B cell (primary cell): ENCODE data around the gene PEPD. TPM values are rescaled to one million over a fixed set of nuclear protein-coding genes. Genes with fewer than 3 reads are reported as not detected.

Source experiments
- ATAC-seq: fragments of 200-7000 bp; cut with Tn5 transposase; one replicate; pipeline ENCODE4 v1.10.0; 2021; ENCODE audit warnings: low read depth, mild to moderate bottlenecking, moderate number of reproducible peaks, moderate library complexity
- CTCF ChIA-PET: fragments of 350-600 bp; sonication (Branson Sonifier 250); formaldehyde crosslinking; loops from one replicate; lab custom pipeline; 2021; ENCODE audit warnings: antibody characterized with exemption, inconsistent platforms; lab: Charles Lee
- POLR2A ChIA-PET: fragments of 350-600 bp; sonication (Branson Sonifier 250); formaldehyde crosslinking; loops from one replicate; lab custom pipeline; 2021; ENCODE audit warnings: antibody characterized with exemption; lab: Charles Lee
- DNase-seq: peaks from one replicate; pipeline ENCODE4 v3.0.0; 2013
- H2AFZ ChIP-seq: 2 replicates; pipeline ENCODE4 v1.6.1; 2012; ENCODE audit warnings: mild to moderate bottlenecking, low read depth, low read length; ENCODE audit not compliant: insufficient read depth, poor library complexity, severe bottlenecking
- H3K27ac ChIP-seq, 2 donors: 1 replicate in 1 of 2; 2 replicates in 1 of 2; pipeline ENCODE4 v1.5.1; 2012 to 2013; ENCODE audit warnings: low read length in 2 of 2, mild to moderate bottlenecking in 2 of 2, moderate library complexity in 1 of 2
- H3K27me3 ChIP-seq, 4 experiments: fragments of 200-600 bp in 1 of 4; sonication (generic) in 1 of 4; replicated peaks in 1 of 4; 1 replicate in 2 of 4; 2 replicates in 2 of 4; pipeline versions ENCODE4 v1.6.1 to v1.7.0; 2013 to 2016; ENCODE audit warnings: low read length in 3 of 4, mild to moderate bottlenecking in 2 of 4, mixed read lengths in 1 of 4, moderate library complexity in 1 of 4; ENCODE audit not compliant: insufficient read depth in 4 of 4, control insufficient read depth in 3 of 4; ENCODE audit errors: control extremely low read depth in 1 of 4
- H3K36me3 ChIP-seq, 2 experiments: replicated peaks in 1 of 2; 1 replicate in 1 of 2; 2 replicates in 1 of 2; pipeline versions ENCODE4 v1.6.1 to v1.7.1; 2013; ENCODE audit warnings: low read length in 1 of 2; ENCODE audit not compliant: insufficient read depth in 2 of 2, control insufficient read depth in 1 of 2; ENCODE audit errors: control extremely low read depth in 1 of 2, extremely low read depth in 1 of 2
- H3K4me1 ChIP-seq, 2 donors: fragments of 200-600 bp in 1 of 2; sonication (generic) in 1 of 2; 1 replicate in 1 of 2; 2 replicates in 1 of 2; pipeline versions ENCODE4 v1.5.1 to v1.6.1; 2013 to 2017; ENCODE audit warnings: low read length in 2 of 2; ENCODE audit not compliant: control insufficient read depth in 2 of 2, insufficient read depth in 2 of 2
- H3K4me2 ChIP-seq: replicated peaks from 2 replicates; pipeline ENCODE3; 2012; ENCODE audit warnings: mild to moderate bottlenecking, low read depth, low read length; ENCODE audit not compliant: poor library complexity, severe bottlenecking
- H3K4me3 ChIP-seq, 5 experiments: fragments of 200-600 bp in 1 of 5; sonication (generic) in 1 of 5; 1 replicate in 3 of 5; 2 replicates in 2 of 5; pipeline versions ENCODE4 v1.5.1 to v1.7.0; 2011 to 2016; ENCODE audit warnings: low read length in 4 of 5, mild to moderate bottlenecking in 4 of 5, low read depth in 2 of 5, control low read depth in 1 of 5, moderate library complexity in 1 of 5; ENCODE audit not compliant: insufficient read depth in 1 of 5; ENCODE audit errors: control extremely low read depth in 1 of 5, extremely low read depth in 1 of 5
- H3K79me2 ChIP-seq: fragments of 200-600 bp; sonication (generic); one replicate; pipeline ENCODE4 v1.6.0; 2016; ENCODE audit warnings: low read length; ENCODE audit not compliant: control insufficient read depth, insufficient read depth
- H3K9ac ChIP-seq: fragments of 200-600 bp; sonication (generic); 2 replicates; pipeline ENCODE4 v1.6.1; 2017; ENCODE audit warnings: mild to moderate bottlenecking, low read length, moderate library complexity
- H3K9me3 ChIP-seq, 3 donors: one replicate each; pipeline versions ENCODE4 v1.6.1 to v1.7.1; 2013; ENCODE audit warnings: low read length in 2 of 3; ENCODE audit not compliant: control insufficient read depth in 2 of 3, insufficient read depth in 1 of 3; ENCODE audit errors: control extremely low read depth in 1 of 3
- H4K20me1 ChIP-seq: 2 replicates; pipeline ENCODE4 v1.6.0; 2012; ENCODE audit warnings: mild to moderate bottlenecking, low read length; ENCODE audit not compliant: insufficient read depth, control insufficient read depth, poor library complexity, severe bottlenecking
- H3K27ac Mint-ChIP-seq: one replicate; pipeline ENCODE4 v1.8.0; 2021; ENCODE audit warnings: mixed read lengths
- H3K27me3 Mint-ChIP-seq: one replicate; pipeline ENCODE4 v1.8.0; 2021; ENCODE audit warnings: mixed read lengths
- H3K4me1 Mint-ChIP-seq: one replicate; pipeline ENCODE4 v1.8.0; 2021; ENCODE audit warnings: mixed read lengths
- H3K4me3 Mint-ChIP-seq: one replicate; pipeline ENCODE4 v1.8.0; 2021; ENCODE audit warnings: mixed read lengths
- H3K9me3 Mint-ChIP-seq: one replicate; pipeline ENCODE4 v1.8.0; 2022; ENCODE audit warnings: mixed read lengths; ENCODE audit not compliant: insufficient read depth
- EZH2 ChIP-seq: IDR thresholded peaks from 2 replicates; pipeline ENCODE4 v1.6.1; 2012; ENCODE audit warnings: borderline replicate concordance, low read depth, mild to moderate bottlenecking, moderate library complexity, low read length; ENCODE audit not compliant: insufficient read depth, poor library complexity, severe bottlenecking
- WGBS: methylation state at CpG from one replicate; pipeline ENCODE4 v1.1.5; 2013; ENCODE audit warnings: missing lambda C conversion rate; ENCODE audit not compliant: insufficient coverage; 5-methylcytosine and 5-hydroxymethylcytosine counted together
- intact Hi-C: fragments of 100-400 bp; cut with micrococcal nuclease; formaldehyde crosslinking; loops from one replicate; pipeline ENCODE4 v1.10.0; 2022
- polyA plus RNA-seq: library from polyadenylated mRNA; depleted of rRNA; stranded (reverse); fragments of >200 nt; gene quantifications from 2 replicates; pipeline ENCODE4 v1.2.3, GENCODE V29; 2012
- total RNA-seq, 2 donors: library from RNA; stranded (reverse); fragments of 120-200 nt in 1 of 2; gene quantifications; 1 replicate in 1 of 2; 2 replicates in 1 of 2; pipeline versions ENCODE4 v1.2.3 to v1.2.4, GENCODE V29; 2013 to 2022
- TF ChIP-seq, protein P1 (sequence below): fragments of 200-600 bp; IDR thresholded peaks from one replicate; pipeline ENCODE4 v1.8.0; 2022; ENCODE audit warnings: antibody characterized with exemption, mild to moderate bottlenecking

PEPD gene
- total and polyA plus RNA-seq, 2 donors (not counting 1 experiment from before 2014, with no cell fraction given) = 36.4 to 42.7 TPM

DNA sequence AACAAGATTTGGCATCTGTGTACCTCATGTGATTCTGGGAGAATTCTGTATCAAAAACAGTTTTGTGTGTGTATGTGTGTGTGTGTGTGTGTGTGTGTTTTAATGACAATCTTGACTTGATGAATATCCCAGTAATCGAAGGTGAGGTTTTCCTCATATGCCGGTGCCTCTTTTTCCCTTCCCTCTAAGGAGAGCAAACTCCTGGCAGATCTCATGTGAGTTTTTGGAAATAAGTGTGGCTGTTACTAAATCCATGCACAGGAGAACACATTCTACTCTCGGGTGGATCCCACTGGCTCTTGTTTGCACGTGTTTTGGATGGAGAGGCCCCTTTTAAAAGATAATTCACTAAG is 177.0 kb downstream of the PEPD start:
- DNase-seq = no peak
- POLR2A ChIA-PET = no interaction called here
- peaks cover 58% of the 10 kb centered on the region for H3K27me3 Mint-ChIP-seq

GRCh38 chr19:33343859-33344572 is 177.6 kb downstream of the PEPD start:
- CTCF ChIA-PET = no interaction called here
- ATAC-seq = no peak

More for the DNA sequence above, 177.0 kb downstream of the PEPD start:
- H3K27me3 ChIP-seq = peaks cover 0 to 17% (median 11%) of the 10 kb centered on the region in 4 experiments
- no peak overlapping the region for H2AFZ ChIP-seq
- no peaks in the 10 kb centered on the region for H3K36me3 ChIP-seq
- no peak overlapping the region for H3K4me2 ChIP-seq
- CTCF ChIA-PET = no interaction called here
- no peaks in the 10 kb centered on the region for H3K9me3 ChIP-seq
- H3K27ac ChIP-seq = no peak overlapping the region
- 100% methylated on average over 1 of the region's 4 CpGs for WGBS
- H3K4me3 Mint-ChIP-seq = no peak overlapping the region
- intact Hi-C loops = no loop called here
- no peak overlapping the region for H3K27ac Mint-ChIP-seq
- no peak overlapping the region for H3K4me3 ChIP-seq
- no peaks in the 10 kb centered on the region for H4K20me1 ChIP-seq
- H3K79me2 ChIP-seq = no peaks in the 10 kb centered on the region
- H3K4me1 Mint-ChIP-seq = no peaks in the 10 kb centered on the region
- no peak for ATAC-seq
- TF ChIP-seq EZH2 = no peak
- TF ChIP-seq, protein P1, sequence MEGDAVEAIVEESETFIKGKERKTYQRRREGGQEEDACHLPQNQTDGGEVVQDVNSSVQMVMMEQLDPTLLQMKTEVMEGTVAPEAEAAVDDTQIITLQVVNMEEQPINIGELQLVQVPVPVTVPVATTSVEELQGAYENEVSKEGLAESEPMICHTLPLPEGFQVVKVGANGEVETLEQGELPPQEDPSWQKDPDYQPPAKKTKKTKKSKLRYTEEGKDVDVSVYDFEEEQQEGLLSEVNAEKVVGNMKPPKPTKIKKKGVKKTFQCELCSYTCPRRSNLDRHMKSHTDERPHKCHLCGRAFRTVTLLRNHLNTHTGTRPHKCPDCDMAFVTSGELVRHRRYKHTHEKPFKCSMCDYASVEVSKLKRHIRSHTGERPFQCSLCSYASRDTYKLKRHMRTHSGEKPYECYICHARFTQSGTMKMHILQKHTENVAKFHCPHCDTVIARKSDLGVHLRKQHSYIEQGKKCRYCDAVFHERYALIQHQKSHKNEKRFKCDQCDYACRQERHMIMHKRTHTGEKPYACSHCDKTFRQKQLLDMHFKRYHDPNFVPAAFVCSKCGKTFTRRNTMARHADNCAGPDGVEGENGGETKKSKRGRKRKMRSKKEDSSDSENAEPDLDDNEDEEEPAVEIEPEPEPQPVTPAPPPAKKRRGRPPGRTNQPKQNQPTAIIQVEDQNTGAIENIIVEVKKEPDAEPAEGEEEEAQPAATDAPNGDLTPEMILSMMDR = no peak
- no peaks in the 10 kb centered on the region for H3K4me1 ChIP-seq
- no peak overlapping the region for H3K9ac ChIP-seq
- no peaks in the 10 kb centered on the region for H3K9me3 Mint-ChIP-seq

More at GRCh38 chr19:33343859-33344572, 177.6 kb downstream of the PEPD start:
- H3K27me3 ChIP-seq = peaks cover 0 to 17% (median 11%) of the 10 kb centered on the region in 4 experiments
- no peak for DNase-seq
- H3K27me3 Mint-ChIP-seq = peaks cover 63% of the 10 kb centered on the region
- H4K20me1 ChIP-seq = no peaks in the 10 kb centered on the region
- POLR2A ChIA-PET = no interaction called here
- intact Hi-C loops = no loop called here
- no peak overlapping the region for H3K27ac ChIP-seq
- TF ChIP-seq EZH2 = no peak
- TF ChIP-seq, protein P1 = no peak
- no peaks in the 10 kb centered on the region for H3K36me3 ChIP-seq
- no peaks in the 10 kb centered on the region for H3K9me3 Mint-ChIP-seq
- no peaks in the 10 kb centered on the region for H3K4me1 ChIP-seq
- H3K27ac Mint-ChIP-seq = no peak overlapping the region
- H2AFZ ChIP-seq = no peak overlapping the region
- no peak overlapping the region for H3K4me2 ChIP-seq
- no peaks in the 10 kb centered on the region for H3K9me3 ChIP-seq
- no peak overlapping the region for H3K4me3 ChIP-seq
- H3K4me3 Mint-ChIP-seq = no peak overlapping the region
- no peaks in the 10 kb centered on the region for H3K4me1 Mint-ChIP-seq
- no CpG with 5 or more reads among the region's 12 CpGs for WGBS
- no peak overlapping the region for H3K9ac ChIP-seq
- no peaks in the 10 kb centered on the region for H3K79me2 ChIP-seq
